NB4 (cell line): Measurements from ENCODE around the gene ALMS1.
"Not testable (repeated sequence)": the region's sequence is repeated elsewhere in the genome, so short reads cannot be mapped to it uniquely, and the experiment has no call there.

Source experiments
- DNase-seq: peaks from one replicate; pipeline ENCODE4 v3.0.0; 2010; ENCODE audit warnings: low read depth
- H3K4me3 ChIP-seq: one replicate; pipeline ENCODE4 v1.5.1; 2011; ENCODE audit warnings: mild to moderate bottlenecking, low read depth, low read length, moderate library complexity
- CTCF ChIP-seq: IDR thresholded peaks from one replicate; pipeline ENCODE4 v1.5.1; 2012; ENCODE audit warnings: low read depth, low read length
- MAX ChIP-seq: IDR thresholded peaks from 2 replicates; pipeline ENCODE4 v1.6.1; 2011; ENCODE audit warnings: low read depth, low read length
- MYC ChIP-seq: IDR thresholded peaks from 2 replicates; pipeline ENCODE4 v1.6.1; 2011; ENCODE audit warnings: low read depth, low read length
- POLR2A ChIP-seq: IDR thresholded peaks from 2 replicates; pipeline ENCODE4 v1.6.1; 2011; ENCODE audit warnings: mild to moderate bottlenecking; ENCODE audit not compliant: insufficient read length; ENCODE audit errors: extremely low read depth

The ALMS1 gene

GRCh38 chr2:73536133-73536840 is 150.7 kb downstream of the ALMS1 start:
- DNase-seq: no peak
- H3K4me3 ChIP-seq: no peak overlapping the region
- TF ChIP-seq CTCF: no peak
- no peak for TF ChIP-seq MYC
- no peak for TF ChIP-seq POLR2A
- TF ChIP-seq MAX: no peak

GRCh38 chr2:73560875-73561274 is 175.2 kb downstream of the ALMS1 start:
- H3K4me3 ChIP-seq: not testable (repeated sequence)

GRCh38 chr2:73561422-73561821 is 175.8 kb downstream of the ALMS1 start:
- H3K4me3 ChIP-seq: no peak overlapping the region
- TF ChIP-seq POLR2A: no peak
- TF ChIP-seq MYC: no peak
- TF ChIP-seq MAX: no peak
- no peak for TF ChIP-seq CTCF
- DNase-seq: no peak

More at GRCh38 chr2:73560875-73561274, 175.2 kb downstream of the ALMS1 start:
- DNase-seq: not testable (repeated sequence)

- no peak overlapping the region for H3K4me3 ChIP-seq
- no peak for DNase-seq
- TF ChIP-seq CTCF (no peak), MYC (no peak), MAX (no peak), POLR2A (no peak)
These were observed 179.3 kb downstream of the ALMS1 start for GRCh38 chr2:73564986-73565385.

GRCh38 chr2:73566288-73566878 is 180.7 kb downstream of the ALMS1 start:
- no peak for TF ChIP-seq CTCF
- TF ChIP-seq MAX: no peak
- no peak for TF ChIP-seq POLR2A
- no peak for TF ChIP-seq MYC
- DNase-seq: no peak
- H3K4me3 ChIP-seq: no peak overlapping the region

- DNase-seq: no peak
- TF ChIP-seq MAX (no peak), CTCF (no peak), POLR2A (no peak), MYC (no peak)
- H3K4me3 ChIP-seq: no peak overlapping the region
These were observed 189.6 kb downstream of the ALMS1 start for GRCh38 chr2:73575261-73575660.
